HG03354 (cell line): Measurements from ENCODE around the gene NEDD4L.
A peak's percentile ranks its signal among the peaks of the same experiment; 100 is the strongest.

Experiments used
- ATAC-seq: cut with Tn5 transposase; IDR thresholded peaks from one replicate; pipeline ENCODE4 v1.9.1; 2021; ENCODE audit warnings: mild to moderate bottlenecking; ENCODE audit not compliant: unreplicated experiment, poor library complexity, severe bottlenecking

The NEDD4L gene

GRCh38 chr18:58080451-58080850 is 36.4 kb downstream of the NEDD4L start:
- no peak for ATAC-seq

DNA sequence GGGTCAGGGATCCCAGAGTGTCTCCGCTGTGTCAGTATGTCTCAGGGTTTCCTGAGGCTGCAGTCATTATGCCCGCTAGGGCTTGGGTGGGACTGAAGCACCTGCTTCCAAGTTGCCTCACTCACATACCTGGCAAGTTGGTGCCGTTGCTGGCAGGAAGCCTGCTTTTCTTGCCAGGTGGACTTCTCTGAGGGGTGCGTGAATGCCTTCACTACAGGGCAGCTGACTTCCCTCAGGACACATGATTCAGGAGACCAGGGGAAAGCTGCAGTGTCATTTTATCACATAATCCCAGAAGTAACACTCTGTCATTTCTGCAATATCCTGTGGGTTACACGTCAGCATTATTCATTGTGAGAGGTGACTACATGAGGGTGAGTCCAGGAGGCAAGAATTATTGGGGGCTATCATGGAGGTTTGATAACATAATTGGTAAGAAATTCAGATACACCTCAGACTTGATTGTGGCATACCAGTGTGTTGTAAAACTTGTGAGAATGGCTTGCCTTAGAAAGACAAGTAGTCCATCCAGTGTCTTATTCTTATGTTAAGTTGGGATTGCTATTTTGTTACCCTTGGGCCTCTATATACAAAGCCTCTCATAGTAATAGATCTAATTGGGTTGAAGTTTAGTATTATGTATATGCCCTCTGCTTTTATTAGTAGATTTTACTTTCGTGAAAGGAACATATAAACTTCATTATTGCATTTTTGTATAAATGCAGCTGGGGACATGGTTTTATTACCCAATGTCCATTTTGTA is 44.1 kb downstream of the NEDD4L start:
- no peak for ATAC-seq

- no peak for ATAC-seq
Measured at GRCh38 chr18:58088691-58089065, 44.7 kb downstream of the NEDD4L start.

DNA sequence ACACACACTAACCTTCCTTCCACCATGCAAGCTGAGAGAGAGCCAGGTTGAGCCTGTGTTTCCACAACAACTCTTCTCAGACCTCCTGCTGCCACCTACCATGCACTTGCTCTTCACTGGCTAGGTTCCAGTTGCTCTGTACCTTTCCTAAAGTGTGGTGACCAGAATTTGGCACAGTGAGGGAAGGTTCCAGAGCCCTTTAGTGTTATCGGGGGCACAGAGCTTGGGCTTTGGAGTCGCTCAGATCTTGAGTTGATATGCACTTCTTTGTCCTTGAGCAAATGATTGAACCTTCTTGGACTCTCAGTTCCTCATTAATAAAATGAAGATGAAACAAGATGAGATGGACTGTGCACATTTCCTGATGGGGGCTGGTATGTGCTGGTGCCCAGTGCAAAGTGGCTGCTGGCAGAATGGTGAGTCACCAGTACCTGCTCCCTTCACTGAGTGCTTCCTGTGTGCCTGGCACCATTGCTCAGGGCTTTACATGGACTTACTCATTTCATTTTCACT is 47.1 kb downstream of the NEDD4L start:
- peak; percentile 95 for ATAC-seq

DNA sequence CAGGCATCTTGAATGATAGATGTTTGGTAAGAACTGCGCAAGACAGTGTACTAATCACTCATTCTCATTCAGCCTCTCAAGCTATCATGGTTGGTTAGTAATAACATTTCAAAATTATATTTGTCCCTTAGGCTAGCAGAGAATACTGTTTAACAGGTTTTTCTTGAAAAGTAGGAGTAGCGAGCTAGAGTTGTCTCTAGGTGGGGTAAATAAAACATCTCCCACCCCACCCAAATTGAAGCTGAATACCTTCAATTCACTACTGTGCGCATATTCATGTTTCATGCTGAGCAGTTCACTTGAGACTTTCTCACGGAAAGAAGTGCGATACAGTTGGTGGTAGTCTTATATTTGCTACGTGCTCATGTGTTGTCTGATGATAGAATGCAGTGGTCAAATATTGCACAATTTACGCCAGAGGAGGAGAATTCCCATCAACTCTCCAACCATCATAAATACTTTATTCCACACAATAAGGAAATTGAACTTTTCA is 49.3 kb downstream of the NEDD4L start:
- ATAC-seq: no peak

DNA sequence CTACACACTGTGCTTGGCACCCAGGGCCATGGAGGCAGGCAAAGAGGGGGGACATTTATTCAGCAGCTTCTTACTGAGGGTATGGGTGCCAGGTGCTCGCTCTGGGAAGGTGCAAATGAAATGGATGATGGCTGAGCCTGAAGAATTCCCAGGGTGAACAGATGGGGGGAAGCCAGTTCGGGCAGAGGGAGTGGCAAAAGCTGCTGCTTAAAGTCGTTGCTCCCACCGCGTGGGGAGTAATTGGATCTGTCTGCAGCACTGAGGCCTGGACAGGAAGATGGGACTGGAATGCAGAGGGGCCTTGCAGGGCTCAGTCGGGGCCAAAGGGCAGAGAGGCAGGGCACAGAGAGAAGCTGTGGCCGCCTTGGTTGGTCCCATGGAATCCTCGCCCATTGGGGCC is 51.2 kb downstream of the NEDD4L start:
- no peak for ATAC-seq

DNA sequence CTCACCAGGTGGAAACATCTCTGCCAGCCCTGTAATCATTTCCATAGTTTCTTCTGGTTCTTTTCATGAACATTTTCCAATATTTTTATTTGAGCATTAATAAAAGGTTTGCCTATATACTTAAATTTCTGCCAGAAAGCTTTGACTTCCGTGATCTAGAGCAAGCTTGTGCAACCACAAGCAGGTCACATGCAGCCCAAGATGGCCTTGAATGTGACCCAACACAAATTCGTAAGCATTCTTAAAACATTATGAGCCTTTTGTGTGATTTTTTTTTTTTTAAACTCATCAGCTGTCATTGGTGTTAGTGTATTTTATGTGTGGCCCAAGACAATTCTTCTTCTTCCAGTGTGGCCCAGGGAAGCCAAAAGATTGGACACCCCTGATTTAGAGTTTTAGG is 51.6 kb downstream of the NEDD4L start:
- no peak for ATAC-seq

DNA sequence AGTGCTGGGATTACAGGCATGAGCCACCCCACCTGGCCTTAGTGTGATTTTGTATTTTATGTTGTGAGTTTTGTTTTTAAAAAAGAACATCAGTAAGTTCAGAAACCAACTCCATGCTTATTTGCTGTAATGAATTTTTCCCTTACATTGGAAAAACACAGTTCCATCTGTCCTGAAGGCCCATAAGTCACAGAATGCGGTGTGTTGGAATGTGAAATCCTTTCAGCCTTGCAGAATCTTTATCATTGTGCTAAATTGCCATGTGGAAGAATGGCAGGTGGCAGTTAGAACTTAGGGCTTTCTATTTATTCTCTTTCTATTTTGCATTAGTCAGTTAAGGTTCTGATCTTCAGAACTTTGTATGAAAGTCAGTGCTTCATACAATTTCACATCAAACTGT is 52.6 kb downstream of the NEDD4L start:
- ATAC-seq: no peak

DNA sequence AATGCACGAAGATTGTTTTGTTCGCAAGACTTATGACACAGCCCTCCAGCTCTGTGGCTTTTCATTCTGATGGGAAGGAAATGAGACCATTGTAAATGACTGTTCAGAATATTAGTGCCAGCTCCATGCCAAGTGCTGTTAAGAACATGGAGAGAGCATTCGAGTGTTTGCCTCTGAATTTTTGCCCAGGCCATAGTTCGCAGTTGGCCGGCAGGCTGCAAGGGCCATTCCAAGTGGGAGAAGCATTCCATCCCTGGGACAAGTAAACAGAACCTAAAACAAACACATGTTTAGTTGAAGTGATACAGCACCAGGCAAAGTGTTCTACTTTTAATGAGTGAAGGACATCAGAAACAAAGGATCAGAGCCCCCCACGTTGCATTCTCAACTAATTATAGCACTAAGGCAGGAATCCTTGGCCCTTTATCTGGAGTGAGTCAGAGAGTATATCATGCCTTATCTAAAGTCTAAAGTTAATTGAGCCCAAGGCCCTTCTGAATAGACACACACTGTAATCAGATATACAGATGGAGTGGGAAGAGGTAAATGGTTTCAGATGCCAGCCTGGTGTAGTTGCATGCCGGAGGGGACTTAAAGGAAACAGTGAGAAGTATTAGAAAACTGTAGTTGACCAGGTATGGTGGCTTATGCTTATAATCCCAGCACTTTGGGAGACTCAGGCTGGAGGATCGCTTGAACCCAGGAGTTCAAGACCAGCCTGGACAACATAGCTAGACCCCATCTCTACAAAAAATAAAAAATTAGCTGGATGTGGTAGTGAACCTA is 53.3 kb downstream of the NEDD4L start:
- ATAC-seq: no peak

DNA sequence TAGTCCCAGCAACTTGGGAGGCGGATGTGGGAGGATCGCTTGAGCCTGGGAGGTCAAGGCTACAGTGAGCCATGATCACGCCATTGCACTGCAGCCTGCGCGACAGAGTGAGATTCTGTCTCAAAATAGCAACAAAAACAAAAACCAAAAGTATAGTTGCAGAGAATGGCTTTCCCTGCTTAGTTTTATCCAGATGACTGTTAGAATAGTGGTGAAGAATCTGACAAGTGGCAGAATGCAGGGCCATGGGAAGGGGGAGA is 53.8 kb downstream of the NEDD4L start:
- no peak for ATAC-seq

DNA sequence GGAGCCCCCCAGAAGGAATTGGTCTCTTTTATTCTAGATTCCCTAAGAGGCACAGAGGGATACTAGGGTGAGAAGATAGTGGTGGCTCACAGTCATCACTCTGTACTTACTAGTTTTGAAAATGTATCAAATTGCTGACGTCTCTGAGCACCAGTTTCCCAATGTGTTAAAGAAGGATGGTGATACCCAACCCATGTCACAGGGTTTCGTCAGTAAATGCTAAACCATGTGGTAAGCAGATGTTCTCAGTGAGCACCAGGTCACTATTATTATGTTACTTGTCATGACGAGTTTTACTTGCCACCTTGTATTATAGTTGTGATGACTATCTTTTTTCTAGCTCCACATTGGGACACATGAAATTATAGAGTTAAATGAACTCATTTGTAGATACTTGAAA is 54.7 kb downstream of the NEDD4L start:
- no peak for ATAC-seq

DNA sequence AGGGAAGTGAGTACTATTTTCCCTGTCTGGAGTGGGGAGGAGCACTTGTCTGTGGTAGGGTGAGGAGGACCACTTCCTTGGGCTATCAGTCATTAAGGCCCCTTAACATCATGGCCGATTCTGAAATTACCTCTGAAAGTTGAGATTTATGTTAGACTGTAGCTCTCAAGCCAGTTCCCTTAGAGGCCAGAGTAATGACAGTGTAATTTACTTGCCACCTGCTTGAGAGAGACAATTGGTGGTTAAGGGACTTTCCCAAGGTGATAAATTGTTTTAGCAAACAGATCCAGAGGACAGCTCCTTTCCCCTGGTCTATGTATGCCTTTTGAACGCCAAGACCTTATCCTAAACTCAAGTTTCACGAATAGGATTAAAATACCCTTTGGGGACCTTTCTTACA is 56.1 kb downstream of the NEDD4L start:
- peak; percentile 77 for ATAC-seq

GRCh38 chr18:58101291-58101794 is 57.3 kb downstream of the NEDD4L start:
- peak; percentile 37 for ATAC-seq

GRCh38 chr18:58102018-58102417 is 58.0 kb downstream of the NEDD4L start:
- ATAC-seq: no peak

DNA sequence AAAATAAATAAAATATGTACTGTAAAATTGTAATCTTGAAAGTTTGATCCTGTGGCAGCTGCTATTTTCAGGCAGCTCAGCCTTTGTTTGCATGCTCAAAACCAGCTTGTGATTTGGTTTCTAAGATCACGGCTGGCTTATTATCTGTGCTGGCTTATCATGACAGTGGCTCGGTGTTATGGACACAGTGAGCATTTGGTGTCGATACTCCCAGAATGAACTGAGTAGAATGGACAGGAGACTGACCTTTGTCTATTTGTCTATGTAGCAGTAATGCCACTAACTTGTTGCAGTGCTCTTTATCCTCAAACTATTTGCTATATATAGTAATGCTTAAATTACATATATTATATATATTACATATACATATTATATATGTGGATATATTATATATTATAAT is 58.8 kb downstream of the NEDD4L start:
- ATAC-seq: no peak

GRCh38 chr18:58103339-58103985 is 59.4 kb downstream of the NEDD4L start:
- no peak for ATAC-seq

GRCh38 chr18:58104096-58104495 is 60.1 kb downstream of the NEDD4L start:
- ATAC-seq: no peak

- no peak for ATAC-seq
Measured at GRCh38 chr18:58105206-58105887, 61.3 kb downstream of the NEDD4L start.

- no peak for ATAC-seq
Measured at GRCh38 chr18:58105888-58106260, 61.8 kb downstream of the NEDD4L start.
